ENCODE data around the gene SGPL1.
A peak's percentile ranks its signal among the peaks of the same experiment; 100 is the strongest.

SGPL1 gene

DNA sequence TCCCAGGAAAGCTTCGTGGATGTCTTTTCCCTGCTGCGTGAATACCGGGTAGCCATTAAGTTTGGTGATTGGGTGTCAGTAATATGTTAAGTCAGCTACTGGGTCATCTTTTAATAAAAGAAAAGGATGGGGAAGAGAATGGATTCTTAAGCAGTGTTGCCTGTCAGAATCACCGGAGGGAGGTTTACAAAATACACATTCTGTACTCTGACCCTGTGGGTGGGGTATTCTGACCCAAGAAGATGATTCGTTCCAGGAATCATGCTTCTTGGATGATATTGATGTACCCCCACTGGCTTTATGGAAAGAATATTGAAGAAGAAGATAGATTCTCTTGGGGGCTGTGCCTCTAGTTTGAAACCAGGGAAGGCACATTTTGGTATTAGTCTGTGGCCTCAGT is 18.3 kb downstream of the SGPL1 start:
- H3K4me3 Mint-ChIP-seq = no peak overlapping the region
- peaks cover 16% of the 10 kb centered on the region for H3K4me1 Mint-ChIP-seq (ENCODE audit: low read depth)
- DNase-seq (ENCODE audit: low spot score) = no peak
- H3K27me3 Mint-ChIP-seq (ENCODE audit: low read depth) = no peaks in the 10 kb centered on the region
- no peak overlapping the region for H3K27ac Mint-ChIP-seq
- peaks cover 8% of the 10 kb centered on the region for H3K9me3 Mint-ChIP-seq
- peaks cover 24% of the 10 kb centered on the region for H3K36me3 Mint-ChIP-seq (ENCODE audit: low read depth)

- no peak overlapping the region for H3K4me3 Mint-ChIP-seq
- H3K27ac Mint-ChIP-seq = no peak overlapping the region
- peaks cover 16% of the 10 kb centered on the region for H3K4me1 Mint-ChIP-seq (ENCODE audit: low read depth)
- H3K27me3 Mint-ChIP-seq (ENCODE audit: low read depth) = no peaks in the 10 kb centered on the region
- H3K9me3 Mint-ChIP-seq = peaks cover 8% of the 10 kb centered on the region
- no peak for DNase-seq (ENCODE audit: low spot score)
- H3K36me3 Mint-ChIP-seq (ENCODE audit: low read depth) = peaks cover 24% of the 10 kb centered on the region
Observed at GRCh38 chr10:70834441-70835151, 18.8 kb downstream of the SGPL1 start.

DNA sequence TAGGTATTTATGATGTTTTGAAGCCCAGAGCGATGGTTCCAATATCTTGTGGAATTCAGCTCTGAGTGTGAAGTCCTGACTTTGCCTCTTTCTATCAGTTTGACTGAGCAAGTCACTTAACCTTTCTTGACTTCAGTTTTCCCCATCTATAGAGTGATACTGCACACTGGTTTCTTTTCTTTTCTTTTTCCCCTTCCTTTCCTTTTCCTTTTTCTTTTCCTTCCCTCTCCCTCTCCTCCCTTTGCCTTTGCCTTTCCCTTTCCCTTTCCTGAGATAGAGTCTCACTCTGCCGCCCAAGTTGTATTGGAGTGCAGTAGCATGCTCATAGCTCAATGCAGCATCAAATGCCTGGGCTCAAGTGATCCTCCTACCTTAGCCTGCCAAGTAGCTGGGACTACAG is 20.6 kb downstream of the SGPL1 start:
- H3K27ac Mint-ChIP-seq = no peak overlapping the region
- peaks cover 8% of the 10 kb centered on the region for H3K9me3 Mint-ChIP-seq
- H3K4me1 Mint-ChIP-seq (ENCODE audit: low read depth) = peaks cover 27% of the 10 kb centered on the region
- no peak for DNase-seq (ENCODE audit: low spot score)
- no peaks in the 10 kb centered on the region for H3K27me3 Mint-ChIP-seq (ENCODE audit: low read depth)
- no peak overlapping the region for H3K4me3 Mint-ChIP-seq
- H3K36me3 Mint-ChIP-seq (ENCODE audit: low read depth) = peaks cover 26% of the 10 kb centered on the region

- Mint-ChIP-seq H3K36me3 (ENCODE audit: low read depth) (peaks cover 31% of the 10 kb centered on the region), H3K4me3 (no peak overlapping the region), H3K9me3 (peaks cover 8% of the 10 kb centered on the region), H3K27me3 (ENCODE audit: low read depth) (no peaks in the 10 kb centered on the region), H3K4me1 (ENCODE audit: low read depth) (peaks cover 28% of the 10 kb centered on the region), H3K27ac (no peak overlapping the region)
- DNase-seq (ENCODE audit: low spot score) = no peak
Observed at GRCh38 chr10:70837660-70838059, 21.9 kb downstream of the SGPL1 start.

DNA sequence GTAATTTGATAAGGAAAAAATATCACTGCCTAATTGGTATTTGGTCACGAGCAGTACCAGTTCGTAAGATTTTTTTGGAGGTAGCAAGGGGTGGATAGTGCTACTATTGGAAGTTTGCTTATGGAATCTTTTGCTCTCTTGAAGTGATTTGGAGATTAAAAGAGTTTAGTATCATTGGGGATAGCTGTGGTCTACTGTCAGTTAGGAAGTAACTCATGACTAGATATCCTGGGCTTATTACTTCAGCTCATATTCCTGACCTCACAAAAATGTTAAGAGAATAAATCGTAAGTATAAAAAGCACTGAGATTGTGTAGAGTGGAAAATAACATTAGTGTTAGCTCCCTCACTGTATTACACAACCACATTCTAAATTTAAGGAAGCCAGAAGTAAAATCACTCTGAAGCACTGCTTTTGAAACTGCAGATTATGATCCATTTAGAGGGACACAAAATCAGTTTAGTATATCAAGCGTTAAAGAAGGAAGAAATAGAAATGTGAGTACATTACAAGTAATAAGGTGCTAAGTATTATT is 22.6 kb downstream of the SGPL1 start:
- Mint-ChIP-seq H3K36me3 (ENCODE audit: low read depth) (peaks cover 34% of the 10 kb centered on the region), H3K9me3 (peaks cover 8% of the 10 kb centered on the region), H3K4me3 (no peak overlapping the region), H3K27me3 (ENCODE audit: low read depth) (no peaks in the 10 kb centered on the region), H3K27ac (no peak overlapping the region), H3K4me1 (ENCODE audit: low read depth) (peaks cover 21% of the 10 kb centered on the region)
- DNase-seq (ENCODE audit: low spot score) = no peak

DNA sequence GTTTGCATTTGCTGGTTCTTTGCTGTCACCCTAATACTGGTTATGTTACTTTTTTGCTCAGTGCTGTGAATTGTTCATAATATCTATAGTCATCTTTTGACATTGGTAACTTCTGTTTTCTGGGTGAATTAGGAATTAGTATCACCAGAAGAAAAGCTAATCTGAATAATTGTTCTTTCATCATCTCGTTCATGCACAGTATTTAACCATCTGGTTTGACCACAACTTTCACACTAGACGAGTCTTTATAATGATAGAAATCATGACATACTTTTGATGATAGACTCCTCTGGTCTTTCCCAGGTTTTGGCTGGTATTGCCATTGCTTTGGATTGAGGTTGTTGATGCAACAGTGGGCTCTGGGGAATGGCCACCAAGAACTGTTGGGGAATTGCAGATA is 25.1 kb downstream of the SGPL1 start:
- H3K36me3 Mint-ChIP-seq (ENCODE audit: low read depth) = peaks cover 41% of the 10 kb centered on the region
- no peak for DNase-seq (ENCODE audit: low spot score)
- no peak overlapping the region for H3K27ac Mint-ChIP-seq
- H3K27me3 Mint-ChIP-seq (ENCODE audit: low read depth) = no peaks in the 10 kb centered on the region
- H3K4me1 Mint-ChIP-seq (ENCODE audit: low read depth) = peaks cover 18% of the 10 kb centered on the region
- H3K4me3 Mint-ChIP-seq = no peak overlapping the region
- H3K9me3 Mint-ChIP-seq = peaks cover 8% of the 10 kb centered on the region

- peaks cover 19% of the 10 kb centered on the region for H3K4me1 Mint-ChIP-seq (ENCODE audit: low read depth)
- peaks cover 28% of the 10 kb centered on the region for H3K36me3 Mint-ChIP-seq (ENCODE audit: low read depth)
- H3K4me3 Mint-ChIP-seq = no peak overlapping the region
- no peaks in the 10 kb centered on the region for H3K9me3 Mint-ChIP-seq
- H3K27ac Mint-ChIP-seq = no peak overlapping the region
- H3K27me3 Mint-ChIP-seq (ENCODE audit: low read depth) = no peaks in the 10 kb centered on the region
- DNase-seq (ENCODE audit: low spot score) = no peak
Observed at GRCh38 chr10:70843333-70843732, 27.6 kb downstream of the SGPL1 start.

DNA sequence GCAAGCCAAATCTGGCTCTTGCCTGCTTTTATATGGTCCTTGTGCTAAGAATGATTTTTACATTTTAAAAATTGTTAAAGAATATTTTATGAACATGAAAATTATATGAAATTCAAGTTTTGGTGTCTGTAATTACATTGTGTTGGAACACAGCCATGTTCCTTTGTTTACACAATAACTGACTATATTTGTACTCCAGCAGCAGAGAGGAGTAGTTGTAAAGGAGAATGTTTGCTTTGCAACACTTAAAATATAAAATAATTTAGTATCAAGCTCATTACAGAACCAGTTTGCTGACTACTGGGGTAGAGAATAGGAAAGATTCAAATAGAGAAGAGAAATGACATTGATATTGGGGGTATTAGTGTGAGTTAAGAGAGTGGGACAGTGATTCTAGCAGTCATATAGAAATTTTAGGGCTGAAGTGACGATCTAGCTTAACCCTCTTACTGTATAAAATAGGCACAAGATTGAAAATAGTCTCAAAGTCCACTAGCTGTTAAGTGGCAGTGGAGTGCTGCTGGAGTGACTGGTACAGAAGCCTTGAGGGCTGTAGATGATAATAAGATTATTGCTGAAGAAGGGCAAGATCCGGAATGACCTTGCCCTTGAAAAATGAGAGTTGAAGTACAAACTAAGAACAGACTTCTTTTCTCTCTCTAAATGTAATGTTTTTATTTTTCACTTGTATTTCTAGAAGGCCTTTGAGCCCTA is 28.2 kb downstream of the SGPL1 start:
- no peak for DNase-seq (ENCODE audit: low spot score)
- Mint-ChIP-seq H3K9me3 (no peaks in the 10 kb centered on the region), H3K36me3 (ENCODE audit: low read depth) (peaks cover 28% of the 10 kb centered on the region), H3K4me1 (ENCODE audit: low read depth) (peaks cover 20% of the 10 kb centered on the region), H3K27me3 (ENCODE audit: low read depth) (no peaks in the 10 kb centered on the region), H3K27ac (no peak overlapping the region), H3K4me3 (no peak overlapping the region)

DNA sequence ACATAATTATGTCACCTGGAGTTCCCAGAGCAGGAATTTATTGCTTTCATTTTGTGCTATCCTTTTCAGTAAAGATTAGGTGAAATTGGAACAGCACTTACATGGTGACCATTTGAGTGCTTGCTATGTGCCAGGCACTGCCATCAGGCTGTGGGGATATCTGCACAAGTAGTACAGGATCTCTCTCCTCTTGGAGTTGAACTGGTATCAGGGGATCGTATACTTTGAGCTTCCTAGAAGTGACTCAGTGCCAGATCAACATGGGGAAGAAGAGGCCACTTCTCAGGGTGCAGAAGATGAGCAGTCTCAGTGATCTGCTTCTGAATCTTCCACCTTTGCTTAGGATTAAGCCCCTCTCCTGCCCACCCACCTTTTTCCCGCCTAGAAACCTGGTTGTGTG is 29.5 kb downstream of the SGPL1 start:
- H3K4me1 Mint-ChIP-seq (ENCODE audit: low read depth) = peaks cover 21% of the 10 kb centered on the region
- no peaks in the 10 kb centered on the region for H3K27me3 Mint-ChIP-seq (ENCODE audit: low read depth)
- no peak for DNase-seq (ENCODE audit: low spot score)
- H3K9me3 Mint-ChIP-seq = no peaks in the 10 kb centered on the region
- H3K4me3 Mint-ChIP-seq = no peak overlapping the region
- H3K36me3 Mint-ChIP-seq (ENCODE audit: low read depth) = peaks cover 29% of the 10 kb centered on the region
- H3K27ac Mint-ChIP-seq = no peak overlapping the region

- Mint-ChIP-seq H3K36me3 (ENCODE audit: low read depth) (peaks cover 27% of the 10 kb centered on the region), H3K4me3 (no peak overlapping the region), H3K27me3 (ENCODE audit: low read depth) (no peaks in the 10 kb centered on the region), H3K9me3 (no peaks in the 10 kb centered on the region), H3K27ac (peak overlapping the region; percentile 19), H3K4me1 (ENCODE audit: low read depth) (peaks cover 19% of the 10 kb centered on the region)
- no peak for DNase-seq (ENCODE audit: low spot score)
Observed at GRCh38 chr10:70845816-70846215, 30.1 kb downstream of the SGPL1 start.

DNA sequence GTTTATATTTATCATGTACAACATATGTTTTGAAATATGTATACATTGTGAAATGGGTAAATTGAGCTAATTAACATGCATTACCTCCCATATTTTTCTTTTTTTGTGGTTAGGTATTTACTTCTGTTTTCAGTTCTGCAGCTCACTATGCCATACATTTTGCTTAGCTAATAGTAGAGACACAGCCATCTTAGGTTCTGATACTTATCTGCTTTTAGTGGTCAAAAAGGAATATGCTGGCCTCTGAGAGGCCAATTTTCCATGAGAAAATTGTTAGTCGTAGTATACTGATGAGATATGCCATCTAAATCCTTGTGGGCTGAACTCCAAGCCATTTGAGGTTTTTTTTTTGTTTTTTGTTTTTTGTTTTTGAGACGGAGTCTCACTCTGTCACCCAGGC is 31.0 kb downstream of the SGPL1 start:
- DNase-seq (ENCODE audit: low spot score) = no peak
- no peaks in the 10 kb centered on the region for H3K27me3 Mint-ChIP-seq (ENCODE audit: low read depth)
- no peak overlapping the region for H3K4me3 Mint-ChIP-seq
- peaks cover 13% of the 10 kb centered on the region for H3K4me1 Mint-ChIP-seq (ENCODE audit: low read depth)
- no peaks in the 10 kb centered on the region for H3K9me3 Mint-ChIP-seq
- H3K36me3 Mint-ChIP-seq (ENCODE audit: low read depth) = peaks cover 24% of the 10 kb centered on the region
- no peak overlapping the region for H3K27ac Mint-ChIP-seq

DNA sequence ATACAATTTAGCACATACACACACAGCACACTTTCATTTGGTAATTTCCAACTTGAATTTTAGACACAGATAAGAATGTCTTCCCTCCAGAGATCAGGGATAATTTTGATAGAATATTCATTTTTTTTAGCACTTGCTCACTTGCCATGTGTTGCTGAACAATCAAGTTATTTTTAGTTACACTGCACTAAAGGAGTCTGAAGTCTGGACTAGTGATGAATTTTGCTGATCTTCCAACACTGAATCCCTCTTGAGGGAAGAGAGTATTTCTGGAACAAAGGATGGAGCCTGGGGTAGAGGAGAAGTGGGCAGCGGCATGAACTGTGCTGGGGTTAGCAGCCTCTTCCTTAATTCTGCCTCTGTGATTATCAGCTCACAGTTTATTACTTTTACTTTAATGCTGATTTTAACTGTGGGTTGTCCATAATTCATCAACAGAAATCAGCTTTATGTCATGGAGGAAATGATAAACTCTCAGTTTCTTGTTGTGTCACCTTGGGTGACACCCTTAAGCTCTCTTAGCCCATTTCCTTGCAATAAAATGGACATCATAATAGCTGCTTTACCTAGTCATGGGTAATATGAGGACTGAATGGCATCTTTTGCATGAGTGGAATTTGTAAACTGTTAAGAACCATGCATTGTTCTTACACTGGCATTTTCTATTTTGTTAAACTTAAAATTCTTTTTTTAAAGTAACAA is 32.1 kb downstream of the SGPL1 start:
- H3K27ac Mint-ChIP-seq = no peak overlapping the region
- H3K4me1 Mint-ChIP-seq (ENCODE audit: low read depth) = peaks cover 13% of the 10 kb centered on the region
- peaks cover 22% of the 10 kb centered on the region for H3K36me3 Mint-ChIP-seq (ENCODE audit: low read depth)
- H3K9me3 Mint-ChIP-seq = no peaks in the 10 kb centered on the region
- no peak overlapping the region for H3K4me3 Mint-ChIP-seq
- no peaks in the 10 kb centered on the region for H3K27me3 Mint-ChIP-seq (ENCODE audit: low read depth)
- no peak for DNase-seq (ENCODE audit: low spot score)

GRCh38 chr10:70849582-70850016 is 33.9 kb downstream of the SGPL1 start:
- H3K27me3 Mint-ChIP-seq (ENCODE audit: low read depth) = no peaks in the 10 kb centered on the region
- H3K4me1 Mint-ChIP-seq (ENCODE audit: low read depth) = peaks cover 16% of the 10 kb centered on the region
- no peak overlapping the region for H3K27ac Mint-ChIP-seq
- peaks cover 18% of the 10 kb centered on the region for H3K36me3 Mint-ChIP-seq (ENCODE audit: low read depth)
- DNase-seq (ENCODE audit: low spot score) = no peak
- no peaks in the 10 kb centered on the region for H3K9me3 Mint-ChIP-seq
- no peak overlapping the region for H3K4me3 Mint-ChIP-seq

DNA sequence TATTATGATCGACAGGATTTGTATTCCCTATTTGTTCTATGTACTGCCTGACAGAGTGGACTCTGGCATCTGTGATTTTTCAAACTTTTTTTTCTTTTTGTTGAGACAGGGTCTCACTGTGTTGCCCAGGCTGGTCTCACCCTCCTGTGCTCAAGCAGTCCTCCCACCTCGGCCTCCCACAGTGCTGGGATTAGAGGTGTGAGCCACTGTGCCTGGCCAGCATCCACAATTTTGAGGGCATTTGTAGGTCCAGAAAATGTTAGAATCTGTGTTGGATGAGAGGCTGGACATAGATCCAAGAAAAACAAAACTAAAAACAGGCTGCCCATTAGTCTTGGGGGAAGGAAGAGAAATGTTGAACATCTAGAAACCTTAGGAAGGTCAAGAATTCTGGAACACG is 34.3 kb downstream of the SGPL1 start:
- H3K4me3 Mint-ChIP-seq = no peak overlapping the region
- H3K9me3 Mint-ChIP-seq = no peaks in the 10 kb centered on the region
- no peaks in the 10 kb centered on the region for H3K27me3 Mint-ChIP-seq (ENCODE audit: low read depth)
- H3K4me1 Mint-ChIP-seq (ENCODE audit: low read depth) = peaks cover 16% of the 10 kb centered on the region
- H3K27ac Mint-ChIP-seq = no peak overlapping the region
- no peak for DNase-seq (ENCODE audit: low spot score)
- peaks cover 21% of the 10 kb centered on the region for H3K36me3 Mint-ChIP-seq (ENCODE audit: low read depth)

All from T-helper 2 cell treated with Interferon-gamma antibody and Interleukin-4, amounts not matched to agents 5 μg/mL and 100 μg/mL, for 36 hours (primary cell).